K562 (cell line): ENCODE data around the gene GPR107. TPM values are rescaled to one million over a fixed set of nuclear protein-coding genes. Genes with fewer than 3 reads are reported as not detected.

Source experiments
- ATF7 ChIP-seq: fragments of 450-650 bp; IDR thresholded peaks from 2 replicates; pipeline ENCODE4 v1.7.1; 2014; ENCODE audit warnings: mild to moderate bottlenecking, moderate library complexity
- DPF2 ChIP-seq: fragments of 450-650 bp; IDR thresholded peaks from 2 replicates; pipeline ENCODE4 v1.6.1; 2016
- HDAC2 ChIP-seq: fragments of 450-650 bp; IDR thresholded peaks from 2 replicates; pipeline ENCODE4 v1.6.1; 2016; ENCODE audit warnings: mild to moderate bottlenecking
- PHF21A ChIP-seq: fragments of 450-650 bp; IDR thresholded peaks from 2 replicates; pipeline ENCODE4 v1.6.1; 2017; ENCODE audit warnings: low read depth, borderline replicate concordance
- RCOR1 ChIP-seq, 2 experiments: IDR thresholded peaks; 2 replicates each; pipeline ENCODE4 v1.6.1; 2012; ENCODE audit warnings: low read depth in 2 of 2, low read length in 2 of 2, borderline replicate concordance in 1 of 2, improper control_type of control experiment in 1 of 2
- SMAD3 ChIP-seq: fragments of 450-650 bp; formaldehyde crosslinking; conservative IDR thresholded peaks from 2 replicates; pipeline ENCODE4 v1.4.0; 2020; ENCODE audit warnings: mild to moderate bottlenecking
- TEAD1 ChIP-seq, 2 experiments: fragments of 450-650 bp in 1 of 2; sonication (generic) in 1 of 2; formaldehyde crosslinking; IDR thresholded peaks; 2 replicates each; pipeline versions ENCODE4 v1.4.0 to v1.8.0; 2020 to 2022; ENCODE audit warnings: mild to moderate bottlenecking in 2 of 2, missing genetic modification reagents in 1 of 2
- TFE3 ChIP-seq: fragments of 450-650 bp; formaldehyde crosslinking; IDR thresholded peaks from 2 replicates; pipeline ENCODE4 v1.4.0; 2020; ENCODE audit warnings: mild to moderate bottlenecking, mixed read lengths
- USF2 ChIP-seq: sonication (generic); formaldehyde crosslinking; IDR thresholded peaks from 2 replicates; pipeline ENCODE4 v1.5.0; 2020; ENCODE audit warnings: missing genetic modification reagents
- ZNF384 ChIP-seq: IDR thresholded peaks from 2 replicates; pipeline ENCODE4 v1.6.1; 2012; ENCODE audit warnings: low read depth, low read length, improper control_type of control experiment
- ZNF436 ChIP-seq: fragments of 250-450, 450-650 bp; sonication (Bioruptor Pico); formaldehyde crosslinking; IDR thresholded peaks from 2 replicates; pipeline ENCODE4 v1.7.0; 2020; ENCODE audit warnings: mild to moderate bottlenecking
- ZNF584 ChIP-seq: fragments of 200-800 bp; sonication (Bioruptor generic); IDR thresholded peaks from 2 replicates; pipeline ENCODE4 v1.6.1; 2016; ENCODE audit warnings: low read depth, mild to moderate bottlenecking, missing genetic modification characterization, missing compliant biosample characterization
- ZNF644 ChIP-seq: fragments of 200-800 bp; sonication (Bioruptor generic); IDR thresholded peaks from 2 replicates; pipeline ENCODE4 v1.6.1; 2016; ENCODE audit warnings: low read depth, missing genetic modification characterization, missing compliant biosample characterization
- polyA plus RNA-seq, 8 experiments: library from polyadenylated mRNA; depleted of rRNA in 4 of 8; stranded (reverse) in 5 of 8; unstranded in 3 of 8; fragments of >200 nt; fragmentation: Nextera tagmentation in 2 of 8; fragmentation: Illumina TruSeq in 1 of 8; extraction: Ambion mirVana in 2 of 8; extraction: Trizol in 1 of 8; gene quantifications; 2 replicates each; pipeline versions ENCODE4 v1.2.1 to v1.2.3, GENCODE V29; 2011 to 2014; ENCODE audit warnings: inconsistent platforms in 1 of 8, missing spikeins in 1 of 8
- total RNA-seq, 7 experiments: library from RNA; depleted of rRNA in 6 of 7; stranded (reverse); fragments of >200 nt in 6 of 7; fragmentation: Illumina TruSeq in 2 of 7; extraction: Trizol in 2 of 7; gene quantifications; 2 replicates each; pipeline versions ENCODE4 v1.2.1 to v1.2.3, GENCODE V29; 2011 to 2021; ENCODE audit warnings: low replicate concordance in 1 of 7
- TF ChIP-seq, protein P1 (sequence below): fragments of 250-450 bp; sonication (Bioruptor Pico); IDR thresholded peaks from 2 replicates; pipeline ENCODE4 v1.6.1; 2021; ENCODE audit warnings: mild to moderate bottlenecking
- TF ChIP-seq, protein P2 (sequence below): fragments of 150-350 bp; conservative IDR thresholded peaks from 2 replicates; pipeline ENCODE4 v1.6.1; 2014; ENCODE audit warnings: low read length
- TF ChIP-seq, protein P3 (sequence below): fragments of 450-650 bp; IDR thresholded peaks from 2 replicates; pipeline ENCODE4 v1.6.1; 2018; ENCODE audit not compliant: partially characterized antibody
- TF ChIP-seq, protein P4 (sequence below): fragments of 450-650 bp; IDR thresholded peaks from 2 replicates; pipeline ENCODE4 v1.6.1; 2016; ENCODE audit warnings: antibody characterized with exemption

GPR107 gene
- total and polyA plus RNA-seq, 9 of the 15 experiments (the other 6 are each of a cell fraction or from before 2014, with no cell fraction given), result 3.2 to 34.6 (median 14.4) TPM

- TF ChIP-seq ZNF384 (no peak), HDAC2 (peak; percentile 40; the same call in 1 of the 2 replicates), DPF2 (no peak), ATF7 (no peak), ZNF644 (tag) (no peak), ZNF584 (CRISPR knock-in tag) (no peak), SMAD3 (CRISPR knock-in tag) (no peak), ZNF436 (CRISPR knock-in tag) (peak; percentile 72; the same call in 1 of the 2 replicates), TEAD1 (CRISPR knock-in tag; IDR thresholded peaks at IDR 0.05) (no peak), TFE3 (CRISPR knock-in tag) (no peak), PHF21A (no peak), RCOR1 (IDR thresholded peaks at IDR 0.05; ENCODE audit: borderline replicate concordance in 1 of 2, low read depth in 2 of 2, low read length in 2 of 2) (peak in 1 of 2 experiments; percentile 31; a peak in 1 of 4 replicates), USF2 (CRISPR knock-in tag) (no peak)
- TF ChIP-seq, protein P1, sequence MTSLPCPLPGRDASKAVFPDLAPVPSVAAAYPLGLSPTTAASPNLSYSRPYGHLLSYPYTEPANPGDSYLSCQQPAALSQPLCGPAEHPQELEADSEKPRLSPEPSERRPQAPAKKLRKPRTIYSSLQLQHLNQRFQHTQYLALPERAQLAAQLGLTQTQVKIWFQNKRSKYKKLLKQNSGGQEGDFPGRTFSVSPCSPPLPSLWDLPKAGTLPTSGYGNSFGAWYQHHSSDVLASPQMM (CRISPR knock-in tag), result no peak
- TF ChIP-seq, protein P2, sequence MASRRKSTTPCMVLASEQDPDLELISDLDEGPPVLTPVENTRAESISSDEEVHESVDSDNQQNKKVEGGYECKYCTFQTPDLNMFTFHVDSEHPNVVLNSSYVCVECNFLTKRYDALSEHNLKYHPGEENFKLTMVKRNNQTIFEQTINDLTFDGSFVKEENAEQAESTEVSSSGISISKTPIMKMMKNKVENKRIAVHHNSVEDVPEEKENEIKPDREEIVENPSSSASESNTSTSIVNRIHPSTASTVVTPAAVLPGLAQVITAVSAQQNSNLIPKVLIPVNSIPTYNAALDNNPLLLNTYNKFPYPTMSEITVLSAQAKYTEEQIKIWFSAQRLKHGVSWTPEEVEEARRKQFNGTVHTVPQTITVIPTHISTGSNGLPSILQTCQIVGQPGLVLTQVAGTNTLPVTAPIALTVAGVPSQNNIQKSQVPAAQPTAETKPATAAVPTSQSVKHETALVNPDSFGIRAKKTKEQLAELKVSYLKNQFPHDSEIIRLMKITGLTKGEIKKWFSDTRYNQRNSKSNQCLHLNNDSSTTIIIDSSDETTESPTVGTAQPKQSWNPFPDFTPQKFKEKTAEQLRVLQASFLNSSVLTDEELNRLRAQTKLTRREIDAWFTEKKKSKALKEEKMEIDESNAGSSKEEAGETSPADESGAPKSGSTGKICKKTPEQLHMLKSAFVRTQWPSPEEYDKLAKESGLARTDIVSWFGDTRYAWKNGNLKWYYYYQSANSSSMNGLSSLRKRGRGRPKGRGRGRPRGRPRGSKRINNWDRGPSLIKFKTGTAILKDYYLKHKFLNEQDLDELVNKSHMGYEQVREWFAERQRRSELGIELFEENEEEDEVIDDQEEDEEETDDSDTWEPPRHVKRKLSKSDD, result no peak
- TF ChIP-seq, protein P3, sequence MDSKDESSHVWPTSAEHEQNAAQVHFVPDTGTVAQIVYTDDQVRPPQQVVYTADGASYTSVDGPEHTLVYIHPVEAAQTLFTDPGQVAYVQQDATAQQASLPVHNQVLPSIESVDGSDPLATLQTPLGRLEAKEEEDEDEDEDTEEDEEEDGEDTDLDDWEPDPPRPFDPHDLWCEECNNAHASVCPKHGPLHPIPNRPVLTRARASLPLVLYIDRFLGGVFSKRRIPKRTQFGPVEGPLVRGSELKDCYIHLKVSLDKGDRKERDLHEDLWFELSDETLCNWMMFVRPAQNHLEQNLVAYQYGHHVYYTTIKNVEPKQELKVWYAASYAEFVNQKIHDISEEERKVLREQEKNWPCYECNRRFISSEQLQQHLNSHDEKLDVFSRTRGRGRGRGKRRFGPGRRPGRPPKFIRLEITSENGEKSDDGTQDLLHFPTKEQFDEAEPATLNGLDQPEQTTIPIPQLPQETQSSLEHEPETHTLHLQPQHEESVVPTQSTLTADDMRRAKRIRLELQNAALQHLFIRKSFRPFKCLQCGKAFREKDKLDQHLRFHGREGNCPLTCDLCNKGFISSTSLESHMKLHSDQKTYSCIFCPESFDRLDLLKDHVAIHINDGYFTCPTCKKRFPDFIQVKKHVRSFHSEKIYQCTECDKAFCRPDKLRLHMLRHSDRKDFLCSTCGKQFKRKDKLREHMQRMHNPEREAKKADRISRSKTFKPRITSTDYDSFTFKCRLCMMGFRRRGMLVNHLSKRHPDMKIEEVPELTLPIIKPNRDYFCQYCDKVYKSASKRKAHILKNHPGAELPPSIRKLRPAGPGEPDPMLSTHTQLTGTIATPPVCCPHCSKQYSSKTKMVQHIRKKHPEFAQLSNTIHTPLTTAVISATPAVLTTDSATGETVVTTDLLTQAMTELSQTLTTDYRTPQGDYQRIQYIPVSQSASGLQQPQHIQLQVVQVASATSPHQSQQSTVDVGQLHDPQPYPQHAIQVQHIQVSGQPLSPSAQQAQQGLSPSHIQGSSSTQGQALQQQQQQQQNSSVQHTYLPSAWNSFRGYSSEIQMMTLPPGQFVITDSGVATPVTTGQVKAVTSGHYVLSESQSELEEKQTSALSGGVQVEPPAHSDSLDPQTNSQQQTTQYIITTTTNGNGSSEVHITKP, result no peak
- TF ChIP-seq, protein P4, sequence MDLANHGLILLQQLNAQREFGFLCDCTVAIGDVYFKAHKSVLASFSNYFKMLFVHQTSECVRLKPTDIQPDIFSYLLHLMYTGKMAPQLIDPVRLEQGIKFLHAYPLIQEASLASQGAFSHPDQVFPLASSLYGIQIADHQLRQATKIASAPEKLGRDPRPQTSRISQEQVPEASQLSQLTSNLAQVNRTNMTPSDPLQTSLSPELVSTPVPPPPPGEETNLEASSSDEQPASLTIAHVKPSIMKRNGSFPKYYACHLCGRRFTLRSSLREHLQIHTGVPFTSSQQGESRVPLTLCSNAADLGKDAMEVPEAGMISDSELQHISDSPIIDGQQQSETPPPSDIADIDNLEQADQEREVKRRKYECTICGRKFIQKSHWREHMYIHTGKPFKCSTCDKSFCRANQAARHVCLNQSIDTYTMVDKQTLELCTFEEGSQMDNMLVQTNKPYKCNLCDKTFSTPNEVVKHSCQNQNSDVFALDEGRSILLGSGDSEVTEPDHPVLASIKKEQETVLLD, result no peak
These were observed 132.3 kb downstream of the GPR107 start (continued) for GRCh38 chr9:130186051-130186450.
